GM21737 (cell line): ENCODE measurements around the gene B9D1.

Source experiments
- ATAC-seq: cut with Tn5 transposase; IDR thresholded peaks from one replicate; pipeline ENCODE4 v1.9.1; 2021; ENCODE audit warnings: mild to moderate bottlenecking, moderate library complexity; ENCODE audit not compliant: unreplicated experiment

Gene B9D1

GRCh38 chr17:19388791-19389785 is 26.6 kb upstream of the B9D1 start:
- no peak for ATAC-seq

GRCh38 chr17:19387921-19388521 is 25.5 kb upstream of the B9D1 start:
- no peak for ATAC-seq

GRCh38 chr17:19386974-19387920 is 24.7 kb upstream of the B9D1 start, which contains the start of gene MFAP4:
Gene MFAP4, minus strand, starts transcription at chr17:19387190. Its CDS starts 35 bp downstream, at chr17:19387155.
- no peak for ATAC-seq

GRCh38 chr17:19386051-19386929 is 23.8 kb upstream of the B9D1 start:
- ATAC-seq: no peak

GRCh38 chr17:19385521-19385983 is 23.0 kb upstream of the B9D1 start:
- no peak for ATAC-seq

GRCh38 chr17:19384723-19385391 is 22.3 kb upstream of the B9D1 start:
- ATAC-seq: no peak

GRCh38 chr17:19383681-19384470 is 21.4 kb upstream of the B9D1 start:
- ATAC-seq: no peak

GRCh38 chr17:19382531-19383444 is 20.3 kb upstream of the B9D1 start:
- no peak for ATAC-seq

- no peak for ATAC-seq
These were observed 19.4 kb upstream of the B9D1 start for GRCh38 chr17:19381741-19382444.

- no peak for ATAC-seq
These were observed 18.8 kb upstream of the B9D1 start for GRCh38 chr17:19381361-19381740.

- ATAC-seq: no peak
These were observed 18.2 kb upstream of the B9D1 start for GRCh38 chr17:19380481-19381301.

GRCh38 chr17:19379361-19380065 is 17.0 kb upstream of the B9D1 start:
- no peak for ATAC-seq

GRCh38 chr17:19378416-19379360 is 16.2 kb upstream of the B9D1 start, which contains the start of gene MAPK7:
Gene MAPK7, plus strand, starts transcription at chr17:19378498. Its CDS starts 403 bp downstream, at chr17:19378901.
- ATAC-seq: peak; percentile 8
